Chondrocyte (in vitro differentiated cells): ENCODE measurements around the gene PBOV1. TPM values are rescaled to one million over a fixed set of nuclear protein-coding genes. Genes with fewer than 3 reads are reported as not detected.

Experiments
- DNase-seq: peaks from one replicate; pipeline ENCODE4 v3.0.0; 2021; ENCODE audit warnings: mixed read lengths, low spot score
- H3K27ac Mint-ChIP-seq: one replicate; pipeline ENCODE4 v1.8.0; 2021; ENCODE audit warnings: mild to moderate bottlenecking, moderate library complexity, mixed read lengths; ENCODE audit not compliant: unreplicated experiment
- H3K27me3 Mint-ChIP-seq: 2 replicates; pipeline ENCODE4 v1.8.0; 2021; ENCODE audit warnings: low read depth, mixed read lengths
- H3K36me3 Mint-ChIP-seq: 2 replicates; pipeline ENCODE4 v1.8.0; 2021; ENCODE audit warnings: low read depth, mixed read lengths
- H3K4me1 Mint-ChIP-seq: 2 replicates; pipeline ENCODE4 v1.8.0; 2021; ENCODE audit warnings: low read depth, mild to moderate bottlenecking, mixed read lengths
- H3K4me3 Mint-ChIP-seq: one replicate; pipeline ENCODE4 v1.8.0; 2021; ENCODE audit warnings: mild to moderate bottlenecking, moderate library complexity, mixed read lengths; ENCODE audit not compliant: unreplicated experiment
- H3K9me3 Mint-ChIP-seq: 2 replicates; pipeline ENCODE4 v1.8.0; 2021; ENCODE audit warnings: low read depth, mixed read lengths
- CTCF ChIP-seq: fragments of 200-600 bp; sonication (generic); IDR thresholded peaks from 2 replicates; pipeline ENCODE4 v1.5.0; 2021; ENCODE audit warnings: antibody characterized with exemption, mild to moderate bottlenecking, moderate library complexity
- total RNA-seq: library from RNA; stranded (reverse); gene quantifications from 3 replicates; pipeline ENCODE4 v1.2.1, GENCODE V29; 2021

The PBOV1 gene
- total RNA-seq, 1 donor from 2014 or later, result not detected

GRCh38 chr6:138229072-138229471, 10.8 kb upstream of the PBOV1 start:
- Mint-ChIP-seq H3K36me3 (no peaks in the 10 kb centered on the region), H3K27me3 (no peaks in the 10 kb centered on the region), H3K27ac (no peak overlapping the region), H3K9me3 (no peaks in the 10 kb centered on the region), H3K4me1 (peaks cover 1% of the 10 kb centered on the region), H3K4me3 (no peak overlapping the region)
- DNase-seq, result no peak
- TF ChIP-seq CTCF, result no peak

GRCh38 chr6:138227316-138227781, 9.1 kb upstream of the PBOV1 start:
- DNase-seq, result no peak
- Mint-ChIP-seq H3K36me3 (no peaks in the 10 kb centered on the region), H3K27ac (no peak overlapping the region), H3K4me3 (no peak overlapping the region), H3K27me3 (no peaks in the 10 kb centered on the region), H3K9me3 (no peaks in the 10 kb centered on the region), H3K4me1 (no peaks in the 10 kb centered on the region)
- no peak for TF ChIP-seq CTCF

GRCh38 chr6:138226700-138227315, 8.5 kb upstream of the PBOV1 start:
- H3K36me3 Mint-ChIP-seq, result no peaks in the 10 kb centered on the region
- H3K27ac Mint-ChIP-seq, result no peak overlapping the region
- H3K4me1 Mint-ChIP-seq, result no peaks in the 10 kb centered on the region
- H3K9me3 Mint-ChIP-seq, result no peaks in the 10 kb centered on the region
- H3K27me3 Mint-ChIP-seq, result no peaks in the 10 kb centered on the region
- no peak for DNase-seq
- TF ChIP-seq CTCF, result no peak
- H3K4me3 Mint-ChIP-seq, result no peak overlapping the region

GRCh38 chr6:138225953-138226352, 7.7 kb upstream of the PBOV1 start:
- H3K9me3 Mint-ChIP-seq, result no peaks in the 10 kb centered on the region
- DNase-seq, result no peak
- no peaks in the 10 kb centered on the region for H3K36me3 Mint-ChIP-seq
- no peak overlapping the region for H3K27ac Mint-ChIP-seq
- no peaks in the 10 kb centered on the region for H3K4me1 Mint-ChIP-seq
- no peaks in the 10 kb centered on the region for H3K27me3 Mint-ChIP-seq
- no peak for TF ChIP-seq CTCF
- no peak overlapping the region for H3K4me3 Mint-ChIP-seq

GRCh38 chr6:138222901-138223546, 4.7 kb upstream of the PBOV1 start:
- H3K4me3 Mint-ChIP-seq, result no peak overlapping the region
- H3K27ac Mint-ChIP-seq, result no peak overlapping the region
- no peak for TF ChIP-seq CTCF
- no peaks in the 10 kb centered on the region for H3K36me3 Mint-ChIP-seq
- H3K27me3 Mint-ChIP-seq, result peaks cover 3% of the 10 kb centered on the region
- no peak for DNase-seq
- H3K4me1 Mint-ChIP-seq, result no peaks in the 10 kb centered on the region
- no peaks in the 10 kb centered on the region for H3K9me3 Mint-ChIP-seq
